Central memory CD8-positive, alpha-beta T cell (primary cell): ENCODE data around the gene CDRT4.

Source experiments
- ATAC-seq: fragments of 150-1000 bp; cut with Tn5 transposase; replicated peaks from 2 replicates; pipeline ENCODE4 v1.10.0; 2022; ENCODE audit warnings: mild to moderate bottlenecking, moderate FRiP score, moderate number of reproducible peaks; ENCODE audit not compliant: poor library complexity, severe bottlenecking; ENCODE audit errors: extremely low read depth
- DNase-seq, 2 donors: peaks; one replicate each; pipeline ENCODE4 v3.0.0; 2021; ENCODE audit warnings: low spot score in 2 of 2
- H3K27ac Mint-ChIP-seq: one replicate; pipeline ENCODE4 v1.8.0; 2022; ENCODE audit warnings: low read depth, mild to moderate bottlenecking, moderate library complexity, mixed read lengths
- H3K27me3 Mint-ChIP-seq: one replicate; pipeline ENCODE4 v1.8.0; 2022; ENCODE audit warnings: mixed read lengths
- H3K36me3 Mint-ChIP-seq: one replicate; pipeline ENCODE4 v1.8.0; 2022; ENCODE audit warnings: mild to moderate bottlenecking, moderate library complexity, mixed read lengths; ENCODE audit not compliant: insufficient read depth
- H3K4me1 Mint-ChIP-seq: one replicate; pipeline ENCODE4 v1.8.0; 2022; ENCODE audit warnings: mixed read lengths
- H3K4me3 Mint-ChIP-seq: one replicate; pipeline ENCODE4 v1.8.0; 2022; ENCODE audit warnings: mild to moderate bottlenecking, moderate library complexity, mixed read lengths
- H3K9me3 Mint-ChIP-seq: one replicate; pipeline ENCODE4 v1.8.0; 2022; ENCODE audit warnings: mixed read lengths

CDRT4 gene

DNA sequence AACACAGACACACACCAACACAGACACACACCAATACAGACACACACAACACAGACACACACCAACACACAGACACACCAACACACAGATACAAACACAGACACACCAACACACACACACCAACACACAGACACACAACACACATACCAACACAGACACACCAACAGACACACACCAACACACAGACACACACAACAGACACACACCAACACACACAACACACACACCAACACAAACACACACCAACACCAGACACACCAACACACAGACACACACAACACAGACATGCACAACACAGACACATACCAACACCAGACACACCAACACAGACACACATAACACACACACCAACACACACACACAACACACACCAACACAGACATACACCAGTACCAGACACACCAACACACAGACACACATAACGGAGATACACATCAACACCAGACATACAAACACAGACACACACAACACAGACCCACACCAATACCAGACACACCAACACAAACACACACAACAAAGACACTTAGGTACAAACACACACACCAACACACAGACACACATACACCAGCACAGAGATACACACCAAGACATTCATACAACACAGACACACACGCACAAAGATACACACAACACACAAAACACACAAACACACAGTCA, 2.2 kb downstream of the CDRT4 start:
- Mint-ChIP-seq H3K36me3 (no peaks in the 10 kb centered on the region), H3K4me1 (no peaks in the 10 kb centered on the region), H3K9me3 (no peaks in the 10 kb centered on the region), H3K27ac (no peak overlapping the region), H3K4me3 (no peak overlapping the region), H3K27me3 (no peaks in the 10 kb centered on the region)
- no peak for DNase-seq
- ATAC-seq: no peak

DNA sequence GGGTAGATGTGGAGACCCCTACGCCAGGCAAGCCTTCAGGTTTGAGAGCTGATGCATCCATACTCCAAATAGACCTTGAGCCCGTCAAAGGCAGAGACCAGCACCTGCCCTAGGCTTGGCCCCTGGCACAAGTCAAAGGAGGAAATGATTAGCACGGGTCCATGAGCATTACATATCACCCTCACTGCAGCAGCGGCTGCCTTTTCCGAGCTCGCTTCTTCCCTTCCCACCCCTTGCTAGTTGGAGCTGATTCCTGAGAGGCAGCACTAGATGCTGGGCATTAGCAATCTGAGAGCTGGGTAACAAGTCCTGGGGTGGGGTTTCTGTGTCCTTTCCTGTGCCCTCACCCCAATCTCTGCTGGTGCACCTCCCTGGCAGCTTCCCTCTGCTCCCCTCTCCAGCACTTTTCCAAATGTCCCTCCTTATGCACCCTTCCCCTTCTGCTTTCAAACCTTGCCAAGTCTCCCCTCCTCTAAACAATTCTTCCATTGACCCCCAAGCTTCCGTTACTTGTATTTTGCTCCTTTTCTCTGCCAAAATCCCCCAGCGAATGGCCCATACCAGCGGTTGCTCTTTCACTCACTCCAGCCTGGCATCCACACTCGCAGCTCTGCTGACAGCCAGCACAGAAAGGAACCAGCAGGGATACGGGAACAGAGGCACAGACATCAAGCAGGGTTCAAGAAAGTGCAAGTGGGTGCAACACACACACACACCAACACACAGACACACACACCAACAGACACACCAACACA, 3.0 kb downstream of the CDRT4 start:
- Mint-ChIP-seq H3K4me3 (no peak overlapping the region), H3K36me3 (peaks cover 1% of the 10 kb centered on the region), H3K4me1 (no peaks in the 10 kb centered on the region), H3K27me3 (no peaks in the 10 kb centered on the region), H3K27ac (no peak overlapping the region), H3K9me3 (no peaks in the 10 kb centered on the region)
- ATAC-seq: no peak
- DNase-seq: no peak

DNA sequence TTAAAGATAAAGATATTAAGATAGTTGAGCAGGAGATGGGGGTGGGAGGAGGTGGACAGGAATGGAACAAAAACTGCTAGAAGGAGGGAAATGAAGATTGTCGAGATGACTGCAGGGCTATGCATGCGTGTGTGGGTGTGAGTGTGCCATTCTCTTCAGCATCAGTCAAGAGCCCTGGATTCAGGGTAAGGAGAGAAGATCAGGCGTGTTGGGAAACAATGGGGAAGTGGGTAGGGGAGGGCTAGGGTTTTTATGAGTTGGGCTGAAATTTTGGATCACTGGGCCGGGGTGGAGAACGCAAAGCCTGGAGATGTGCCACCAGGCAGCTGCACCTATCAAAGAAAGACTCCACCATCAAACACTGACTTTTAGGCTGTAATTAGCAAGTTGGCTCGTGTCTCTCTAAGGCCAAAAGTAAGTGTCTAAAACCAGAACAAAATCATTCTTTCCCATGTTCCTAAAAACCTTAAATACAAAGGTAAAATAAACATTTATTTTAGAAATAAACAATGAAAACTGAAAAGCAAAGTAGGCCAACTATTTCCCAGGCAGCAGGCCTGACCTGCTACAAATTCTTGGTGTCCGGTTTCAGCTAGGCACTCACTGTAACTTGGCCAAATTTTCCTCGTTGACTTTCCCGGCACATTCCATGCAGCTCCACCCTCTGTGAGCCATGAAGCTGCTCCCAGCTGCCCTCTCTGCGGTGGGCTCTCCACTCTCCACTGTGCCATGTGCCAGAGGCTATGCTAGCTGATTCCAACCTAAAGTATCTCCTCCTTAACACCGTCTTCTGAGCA, 4.2 kb downstream of the CDRT4 start:
- no peaks in the 10 kb centered on the region for H3K4me1 Mint-ChIP-seq
- H3K4me3 Mint-ChIP-seq: no peak overlapping the region
- no peak overlapping the region for H3K27ac Mint-ChIP-seq
- DNase-seq (no peak), ATAC-seq (no peak)
- peaks cover 1% of the 10 kb centered on the region for H3K36me3 Mint-ChIP-seq
- no peaks in the 10 kb centered on the region for H3K27me3 Mint-ChIP-seq
- H3K9me3 Mint-ChIP-seq: no peaks in the 10 kb centered on the region

DNA sequence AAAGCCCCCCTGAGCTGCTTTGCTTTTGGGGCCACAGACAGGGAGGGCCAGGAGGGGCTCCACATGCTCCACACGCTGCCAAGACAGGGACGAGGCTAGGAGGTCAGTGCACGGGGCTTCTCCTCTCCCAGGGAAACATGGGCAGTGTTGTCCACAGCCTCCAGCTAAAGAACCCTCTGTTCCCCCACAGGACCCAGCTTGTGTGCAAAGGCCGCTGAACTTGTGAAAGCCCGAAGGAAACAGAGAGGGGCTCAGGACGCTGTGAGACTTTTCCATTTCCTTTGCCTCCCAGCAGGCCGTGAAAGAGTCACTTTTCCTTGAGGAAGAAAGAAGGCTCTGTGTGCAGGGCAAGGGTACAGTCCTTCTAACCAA, 9.7 kb downstream of the CDRT4 start:
- no peak overlapping the region for H3K27ac Mint-ChIP-seq
- ATAC-seq (no peak), DNase-seq (no peak)
- no peak overlapping the region for H3K4me3 Mint-ChIP-seq
- H3K4me1 Mint-ChIP-seq: no peaks in the 10 kb centered on the region
- H3K27me3 Mint-ChIP-seq: no peaks in the 10 kb centered on the region
- H3K36me3 Mint-ChIP-seq: peaks cover 1% of the 10 kb centered on the region
- H3K9me3 Mint-ChIP-seq: no peaks in the 10 kb centered on the region

DNA sequence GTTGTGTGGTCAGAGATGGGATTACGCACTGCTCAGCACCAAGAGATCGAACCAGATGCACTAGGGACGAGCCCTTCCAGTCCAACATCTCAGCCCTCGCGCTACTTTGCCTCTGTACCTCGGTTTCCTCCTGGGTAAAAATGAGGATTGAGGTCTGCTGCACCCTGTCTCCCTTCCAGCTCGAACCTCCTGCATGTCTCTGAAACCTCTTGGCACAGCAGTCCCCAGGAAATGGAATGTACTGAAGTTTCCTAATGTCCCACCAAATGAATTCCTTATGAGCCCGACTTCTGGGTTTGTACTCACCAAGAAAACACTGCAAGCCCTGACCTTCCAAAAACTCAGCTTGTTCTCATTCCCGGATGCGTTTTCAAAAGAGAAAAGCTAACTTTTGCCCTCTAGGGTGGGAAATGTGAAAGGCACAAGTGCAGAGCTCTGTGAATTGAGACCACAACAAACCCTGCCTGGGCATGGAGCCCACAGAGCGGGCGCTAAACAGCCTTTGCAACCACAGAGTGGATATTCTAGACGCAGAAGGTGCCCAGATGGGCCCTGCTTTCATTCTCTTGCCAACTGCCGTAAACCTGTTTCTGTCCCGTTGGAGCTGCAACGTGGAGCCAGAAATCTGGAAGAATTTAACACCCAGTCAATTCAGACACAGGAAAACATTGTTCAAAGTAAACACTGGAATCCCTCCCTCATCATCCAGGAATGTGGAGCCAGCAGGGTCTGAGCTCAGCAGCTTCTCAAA, 10.3 kb downstream of the CDRT4 start:
- ATAC-seq: no peak
- H3K27me3 Mint-ChIP-seq: no peaks in the 10 kb centered on the region
- no peaks in the 10 kb centered on the region for H3K9me3 Mint-ChIP-seq
- peaks cover 1% of the 10 kb centered on the region for H3K36me3 Mint-ChIP-seq
- no peak overlapping the region for H3K27ac Mint-ChIP-seq
- no peaks in the 10 kb centered on the region for H3K4me1 Mint-ChIP-seq
- H3K4me3 Mint-ChIP-seq: no peak overlapping the region
- DNase-seq: no peak

DNA sequence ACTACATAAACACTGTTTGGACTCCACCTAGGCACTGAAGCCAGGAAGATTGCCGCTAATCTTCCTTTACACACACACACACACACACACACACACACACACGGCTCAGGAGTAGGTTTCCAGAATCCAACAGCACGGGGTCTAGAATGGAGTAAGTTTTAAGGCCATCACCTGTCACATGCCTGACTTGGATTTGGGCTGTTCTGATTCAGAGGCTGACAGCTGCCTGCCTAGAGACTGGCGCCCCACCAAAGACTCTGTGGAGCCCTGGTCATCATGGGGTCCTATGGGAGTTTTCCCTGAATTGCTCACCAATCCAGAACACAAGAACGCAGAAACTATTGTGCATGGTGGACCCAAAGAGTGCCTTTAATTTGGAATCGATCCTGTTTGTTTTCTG, 10.9 kb downstream of the CDRT4 start:
- ATAC-seq: no peak
- no peak for DNase-seq
- peaks cover 1% of the 10 kb centered on the region for H3K36me3 Mint-ChIP-seq
- H3K4me1 Mint-ChIP-seq: no peaks in the 10 kb centered on the region
- no peaks in the 10 kb centered on the region for H3K27me3 Mint-ChIP-seq
- no peaks in the 10 kb centered on the region for H3K9me3 Mint-ChIP-seq
- no peak overlapping the region for H3K4me3 Mint-ChIP-seq
- H3K27ac Mint-ChIP-seq: no peak overlapping the region

DNA sequence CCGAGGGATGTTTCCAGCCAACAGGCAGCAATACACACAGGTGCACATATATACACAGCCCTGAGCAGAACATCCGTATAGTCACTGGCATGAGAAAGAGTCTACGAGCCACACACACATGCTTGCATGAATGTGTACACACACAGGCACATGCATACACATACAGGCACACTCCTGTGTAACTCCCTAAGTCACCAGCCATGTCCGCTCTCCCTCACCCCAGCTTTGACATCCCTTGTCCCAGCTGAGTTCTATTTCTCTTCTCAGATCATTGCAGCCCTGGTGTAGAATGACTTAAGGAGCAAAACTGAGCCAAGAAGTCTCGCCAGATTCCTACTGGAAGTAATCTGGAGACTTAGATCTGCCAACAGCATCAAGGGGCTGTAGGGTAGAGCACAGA, 13.1 kb downstream of the CDRT4 start:
- ATAC-seq (no peak), DNase-seq (no peak)
- no peaks in the 10 kb centered on the region for H3K9me3 Mint-ChIP-seq
- H3K36me3 Mint-ChIP-seq: no peaks in the 10 kb centered on the region
- no peaks in the 10 kb centered on the region for H3K4me1 Mint-ChIP-seq
- H3K27ac Mint-ChIP-seq: no peak overlapping the region
- no peaks in the 10 kb centered on the region for H3K27me3 Mint-ChIP-seq
- H3K4me3 Mint-ChIP-seq: no peak overlapping the region

DNA sequence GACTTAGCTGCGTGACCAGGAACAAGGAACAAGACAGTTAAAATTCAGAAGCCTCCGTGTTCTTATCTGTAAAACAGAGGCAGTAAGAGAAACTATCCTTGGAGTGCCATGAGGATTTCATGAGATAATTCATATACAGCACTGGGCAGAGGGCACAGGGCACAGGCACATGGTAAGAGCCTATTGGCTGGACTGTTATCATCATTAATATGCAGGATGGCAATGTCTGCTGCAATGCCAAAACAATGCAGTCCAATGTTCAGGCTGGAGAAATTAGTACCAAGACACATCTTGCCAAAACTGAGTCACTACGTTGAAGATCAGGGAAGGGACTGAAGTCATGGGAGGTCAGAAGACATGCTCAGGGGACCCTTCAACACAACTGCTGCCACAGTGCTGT, 13.6 kb downstream of the CDRT4 start:
- H3K36me3 Mint-ChIP-seq: no peaks in the 10 kb centered on the region
- peaks cover 3% of the 10 kb centered on the region for H3K4me1 Mint-ChIP-seq
- no peak overlapping the region for H3K4me3 Mint-ChIP-seq
- no peaks in the 10 kb centered on the region for H3K9me3 Mint-ChIP-seq
- DNase-seq (no peak), ATAC-seq (no peak)
- no peaks in the 10 kb centered on the region for H3K27me3 Mint-ChIP-seq
- no peak overlapping the region for H3K27ac Mint-ChIP-seq

DNA sequence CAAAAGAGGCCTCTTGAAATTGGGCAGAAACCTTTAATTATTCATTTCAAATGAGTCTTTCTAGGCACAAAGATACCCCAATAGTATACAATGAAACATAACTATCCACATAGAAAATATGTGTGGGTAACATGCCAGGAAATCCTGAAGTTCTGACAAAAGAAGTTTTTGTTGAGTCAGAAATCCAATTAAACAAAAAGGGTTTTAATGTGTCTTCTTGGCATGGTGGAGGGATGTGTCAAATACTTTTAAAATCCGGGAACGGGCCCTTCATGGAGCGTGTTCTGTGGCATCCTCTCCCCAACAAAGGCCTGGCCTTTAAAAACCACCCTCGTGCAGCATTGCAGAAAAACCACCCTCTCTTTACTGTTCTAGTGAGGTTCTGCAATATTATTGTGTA, 14.2 kb downstream of the CDRT4 start:
- Mint-ChIP-seq H3K4me3 (no peak overlapping the region), H3K27me3 (no peaks in the 10 kb centered on the region), H3K27ac (no peak overlapping the region), H3K9me3 (no peaks in the 10 kb centered on the region), H3K4me1 (peaks cover 7% of the 10 kb centered on the region), H3K36me3 (no peaks in the 10 kb centered on the region)
- DNase-seq (no peak), ATAC-seq (no peak)

DNA sequence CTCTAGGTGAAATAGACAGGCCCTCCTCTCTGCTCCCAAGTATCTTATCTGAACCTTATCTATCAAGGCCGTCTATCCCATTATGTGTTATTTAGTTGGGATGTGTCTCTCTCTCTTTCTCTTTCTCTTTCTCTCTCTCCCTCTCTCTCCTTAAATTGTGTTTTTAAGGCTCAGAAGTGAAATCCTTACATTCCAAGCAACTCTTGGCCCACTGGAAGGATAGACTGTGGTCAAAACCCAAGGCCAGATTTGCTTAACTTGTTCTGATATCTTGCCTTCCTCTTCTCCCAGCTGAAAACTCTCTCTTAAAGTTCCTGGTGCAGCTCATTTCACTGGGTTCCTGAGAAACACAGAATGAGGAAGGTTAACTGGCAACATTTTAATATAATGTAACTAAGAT, 14.7 kb downstream of the CDRT4 start:
- H3K9me3 Mint-ChIP-seq: no peaks in the 10 kb centered on the region
- H3K27ac Mint-ChIP-seq: no peak overlapping the region
- H3K36me3 Mint-ChIP-seq: no peaks in the 10 kb centered on the region
- DNase-seq (no peak), ATAC-seq (no peak)
- peaks cover 7% of the 10 kb centered on the region for H3K4me1 Mint-ChIP-seq
- no peak overlapping the region for H3K4me3 Mint-ChIP-seq
- H3K27me3 Mint-ChIP-seq: no peaks in the 10 kb centered on the region

DNA sequence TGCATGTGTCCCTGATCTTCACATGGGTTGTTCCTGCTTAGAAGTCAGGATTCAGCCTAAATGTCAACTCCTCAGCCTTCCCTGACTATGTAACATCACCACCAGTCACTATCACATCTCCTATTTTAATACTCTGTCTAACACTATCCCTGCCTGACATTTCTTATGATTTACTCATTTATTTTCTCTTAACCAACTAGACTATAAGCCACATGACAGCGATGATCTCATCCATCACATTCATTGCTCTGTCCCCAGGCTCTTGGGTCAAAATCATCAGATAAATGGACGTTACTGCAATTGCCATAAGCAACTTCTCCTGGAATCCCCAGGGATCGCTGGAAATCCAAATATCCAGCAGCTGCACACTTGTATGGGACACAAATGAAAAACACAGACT, 15.7 kb downstream of the CDRT4 start:
- Mint-ChIP-seq H3K4me3 (no peak overlapping the region), H3K9me3 (no peaks in the 10 kb centered on the region), H3K36me3 (no peaks in the 10 kb centered on the region), H3K4me1 (peaks cover 7% of the 10 kb centered on the region), H3K27ac (no peak overlapping the region), H3K27me3 (no peaks in the 10 kb centered on the region)
- ATAC-seq (no peak), DNase-seq (no peak)

DNA sequence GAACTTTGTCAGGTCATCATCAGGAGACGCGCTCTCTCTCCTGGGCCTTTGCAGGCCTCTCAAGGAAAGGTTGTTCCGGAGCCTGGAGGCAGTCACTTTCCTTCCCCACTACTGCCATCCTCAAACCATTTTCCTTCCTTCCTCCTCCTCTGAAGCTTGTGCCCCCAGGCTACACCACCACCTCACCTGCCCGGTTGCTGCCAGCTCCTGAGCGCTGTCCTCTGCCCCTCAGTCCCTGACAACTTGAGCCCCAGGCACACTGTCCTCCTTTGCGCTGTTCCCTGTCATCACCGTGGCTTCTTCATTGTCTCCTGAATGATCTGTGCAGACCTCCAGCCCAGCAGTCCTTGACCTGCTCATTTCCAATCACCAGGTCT, 18.9 kb downstream of the CDRT4 start:
- no peak for ATAC-seq
- no peaks in the 10 kb centered on the region for H3K9me3 Mint-ChIP-seq

More for the DNA sequence above, 18.9 kb downstream of the CDRT4 start:
- H3K27ac Mint-ChIP-seq: peak overlapping the region; percentile 4
- DNase-seq: no peak
- H3K36me3 Mint-ChIP-seq: no peaks in the 10 kb centered on the region
- peaks cover 7% of the 10 kb centered on the region for H3K4me1 Mint-ChIP-seq
- H3K4me3 Mint-ChIP-seq: no peak overlapping the region
- no peaks in the 10 kb centered on the region for H3K27me3 Mint-ChIP-seq
